HG02981 (cell line): ENCODE results near the gene MAML2.

Source experiments
- ATAC-seq: cut with Tn5 transposase; IDR thresholded peaks from one replicate; pipeline ENCODE4 v1.9.1; 2021; ENCODE audit warnings: mild to moderate bottlenecking, moderate library complexity; ENCODE audit not compliant: unreplicated experiment

The MAML2 gene

DNA sequence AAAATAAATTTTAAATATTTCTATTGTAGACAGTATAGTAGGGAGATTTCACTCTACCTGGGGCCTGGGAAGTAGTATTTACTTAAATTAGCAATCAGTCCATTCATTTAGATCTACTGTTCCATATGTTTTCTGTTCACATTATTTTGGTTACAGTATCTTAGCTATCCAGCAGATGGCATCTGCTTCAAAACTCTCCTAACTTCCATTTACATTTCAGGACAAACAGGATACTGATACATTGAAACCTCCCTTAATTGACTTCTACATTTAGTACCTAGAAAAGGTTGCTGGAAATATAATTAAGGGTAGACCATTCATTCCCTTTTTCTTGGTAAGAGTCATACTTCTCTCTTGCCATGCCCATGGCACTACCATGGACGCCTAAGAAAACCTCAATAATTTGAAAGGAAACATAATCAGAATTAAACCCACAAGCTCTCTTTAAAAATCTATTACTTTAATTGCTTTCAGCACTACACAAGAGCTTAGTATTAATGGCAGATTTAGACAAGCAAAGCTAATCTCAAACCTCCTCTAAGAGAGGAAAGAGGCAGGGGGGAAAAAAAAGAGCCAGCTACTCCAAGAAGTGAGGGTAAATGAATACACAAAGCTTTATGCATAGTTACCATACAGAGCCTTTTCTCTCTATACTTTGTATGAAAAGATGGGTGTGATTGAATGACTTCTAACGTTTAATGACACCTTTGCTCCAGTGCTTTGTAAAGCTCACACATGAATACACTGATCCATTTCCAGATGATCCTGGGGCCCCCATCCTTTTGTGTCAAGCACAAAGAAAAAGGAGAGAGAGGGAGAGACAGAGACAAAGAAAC, 287.9 kb downstream of the MAML2 start:
- no peak for ATAC-seq

DNA sequence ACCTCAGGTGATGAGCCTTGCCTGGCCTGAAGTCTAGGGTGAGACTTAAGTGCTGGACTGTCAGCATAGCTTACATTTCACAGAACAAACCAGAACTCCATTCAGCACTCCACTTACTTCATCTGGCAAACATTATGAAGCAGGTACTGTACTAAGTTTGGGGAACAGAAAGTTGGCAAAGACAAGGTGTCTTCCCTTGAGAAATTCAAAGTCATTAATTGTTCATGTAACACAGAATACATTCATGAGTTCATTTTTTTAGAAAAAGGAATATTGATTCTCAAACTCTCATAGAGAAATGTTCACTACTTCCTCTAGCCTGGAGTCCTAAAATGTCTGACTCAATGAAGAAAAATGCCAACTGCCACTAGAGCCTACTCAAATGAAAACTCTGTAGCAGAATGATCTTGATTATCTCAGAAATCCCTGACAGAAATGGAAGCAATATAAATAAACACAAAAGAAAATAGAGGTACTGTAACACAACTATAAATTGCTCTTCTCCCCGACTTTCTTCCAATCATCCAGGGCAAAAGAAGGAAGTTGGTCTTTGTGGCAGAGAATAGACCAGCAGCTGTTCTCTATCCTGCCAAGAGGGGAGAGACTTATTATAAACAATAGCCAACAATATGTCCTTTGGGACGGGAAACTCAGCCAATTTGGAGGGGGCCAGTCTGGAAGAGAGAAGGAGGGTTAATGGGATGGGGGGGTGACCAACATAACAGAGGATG, 289.9 kb downstream of the MAML2 start:
- no peak for ATAC-seq

DNA sequence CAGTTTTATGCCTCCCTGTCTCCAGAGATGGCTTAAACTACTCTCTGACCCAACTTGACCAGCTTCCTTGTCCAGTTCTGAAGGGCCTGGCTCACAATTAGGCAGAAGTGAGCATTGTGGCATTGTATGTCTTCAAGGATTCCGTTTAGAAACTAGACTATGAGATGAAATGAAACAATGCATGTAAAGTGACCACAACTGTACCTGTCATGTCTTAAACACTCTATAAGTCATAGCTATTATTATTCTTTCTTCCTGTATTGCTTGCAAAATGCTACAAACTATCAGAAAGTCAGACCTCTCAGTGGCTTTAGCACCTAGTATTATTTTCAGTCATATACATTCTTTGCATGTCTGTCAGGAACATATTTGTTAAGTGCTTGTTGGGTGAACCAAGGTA, 291.2 kb downstream of the MAML2 start:
- peak; percentile 89 for ATAC-seq

DNA sequence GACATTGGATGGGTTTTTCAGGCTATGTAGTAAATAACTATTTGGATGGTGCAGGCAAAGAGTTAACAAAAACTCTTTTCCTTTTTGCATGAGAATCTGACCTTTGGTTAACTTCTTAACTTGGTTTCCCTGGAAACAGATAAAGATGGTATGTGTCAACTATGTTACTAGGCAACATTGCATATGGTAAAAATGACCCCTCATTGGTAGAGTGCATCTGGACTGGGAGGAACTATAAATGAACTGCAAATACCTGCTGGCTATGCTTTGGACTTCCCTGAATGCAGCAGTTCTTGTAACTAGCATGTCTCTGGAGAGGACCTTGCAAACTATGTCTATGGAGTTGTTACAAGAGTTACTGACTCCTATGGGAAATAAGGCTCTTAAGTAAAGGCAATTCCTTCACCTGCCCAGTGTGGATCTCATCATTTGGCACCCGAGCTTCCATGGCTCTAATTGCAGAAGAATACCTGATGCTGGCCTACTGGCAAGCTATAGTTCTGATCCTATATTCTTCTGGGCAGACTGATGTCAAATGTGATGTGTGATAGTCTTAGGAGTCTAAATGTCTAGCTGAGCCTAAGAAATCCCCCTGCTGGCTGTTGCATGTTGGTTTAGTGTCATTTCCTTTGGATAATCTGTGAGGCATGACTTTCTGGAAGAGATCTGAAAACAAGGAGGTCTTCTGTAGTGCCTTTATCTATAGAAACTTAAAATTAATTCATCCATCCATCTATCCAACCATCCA, 292.4 kb downstream of the MAML2 start:
- no peak for ATAC-seq

DNA sequence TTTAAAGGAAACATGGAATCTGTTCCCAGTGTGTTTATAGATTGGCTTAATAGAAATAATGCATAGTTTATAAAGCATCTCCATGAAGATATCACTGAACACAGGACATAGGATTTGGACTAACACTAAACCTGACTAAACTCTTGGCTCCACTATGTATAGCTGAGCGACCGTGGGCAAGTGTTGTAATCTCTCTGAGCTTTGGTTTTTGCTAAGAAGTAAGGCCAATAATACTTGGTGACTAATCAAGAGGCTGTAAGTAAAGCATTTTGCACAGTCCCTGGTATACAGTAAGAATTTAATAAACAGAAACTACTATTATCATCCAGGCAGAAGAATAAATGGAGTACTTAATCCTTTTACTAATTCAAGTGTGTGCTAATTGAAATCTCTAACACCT, 293.6 kb downstream of the MAML2 start:
- ATAC-seq, result no peak

GRCh38 chr11:96045622-96046456, 297.2 kb downstream of the MAML2 start:
- no peak for ATAC-seq

DNA sequence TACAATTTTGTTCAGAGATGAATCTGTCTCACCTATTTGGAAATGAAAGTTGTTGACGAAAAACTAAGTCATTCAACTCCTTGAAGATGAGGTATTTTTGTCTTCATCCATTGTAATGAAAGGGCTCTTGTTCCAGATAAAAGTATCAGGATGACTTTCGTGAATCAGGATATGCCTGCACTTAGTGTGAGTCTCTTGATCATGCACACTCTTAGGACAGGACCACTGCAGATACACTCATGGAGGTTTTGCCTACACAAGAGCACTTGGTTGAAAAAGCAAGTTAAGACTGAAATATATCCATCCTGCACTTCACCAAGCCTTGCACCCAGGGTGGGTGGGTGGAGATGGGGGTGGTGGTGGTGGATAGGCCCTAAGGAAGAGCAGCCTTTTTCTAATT, 298.2 kb downstream of the MAML2 start:
- no peak for ATAC-seq

DNA sequence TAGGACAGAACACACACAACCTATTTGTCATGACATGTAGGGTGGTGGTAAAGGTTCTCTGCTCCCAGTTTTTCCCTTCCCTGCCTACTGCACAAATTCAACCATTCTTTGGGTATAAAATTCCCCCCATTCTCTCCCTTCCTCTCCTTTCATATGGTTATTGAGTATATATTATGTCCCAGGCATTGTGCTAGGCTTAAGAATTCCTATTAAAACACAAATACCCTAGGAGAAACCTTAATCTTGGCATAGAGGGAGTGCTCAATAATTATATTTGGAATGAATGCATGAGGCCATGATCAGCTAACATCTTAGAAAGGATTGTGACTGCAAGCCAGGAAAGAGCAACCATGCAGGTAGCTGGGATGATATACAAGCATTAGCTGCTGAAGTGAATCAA, 298.7 kb downstream of the MAML2 start:
- ATAC-seq, result no peak

DNA sequence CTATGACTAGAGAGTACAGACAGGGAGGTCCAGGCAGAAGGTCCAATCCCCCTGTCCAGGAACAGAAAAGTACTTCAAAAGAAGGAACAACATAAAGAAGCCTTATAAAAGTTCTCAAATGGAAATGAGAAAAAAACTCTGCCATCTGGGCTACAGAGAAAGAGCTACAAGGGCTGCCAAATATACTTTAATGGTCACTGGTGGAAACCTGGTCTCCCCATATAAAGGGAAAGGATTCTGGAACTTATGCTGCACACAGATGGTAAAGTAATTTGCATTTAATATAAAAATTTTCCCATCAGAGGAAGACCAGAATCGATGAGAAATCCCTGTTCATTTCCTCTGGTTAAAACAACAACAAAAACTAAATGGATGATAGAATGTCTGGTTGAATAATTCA, 299.7 kb downstream of the MAML2 start:
- no peak for ATAC-seq

- ATAC-seq, result no peak
Measured at GRCh38 chr11:96038046-96038445, 304.9 kb downstream of the MAML2 start.

DNA sequence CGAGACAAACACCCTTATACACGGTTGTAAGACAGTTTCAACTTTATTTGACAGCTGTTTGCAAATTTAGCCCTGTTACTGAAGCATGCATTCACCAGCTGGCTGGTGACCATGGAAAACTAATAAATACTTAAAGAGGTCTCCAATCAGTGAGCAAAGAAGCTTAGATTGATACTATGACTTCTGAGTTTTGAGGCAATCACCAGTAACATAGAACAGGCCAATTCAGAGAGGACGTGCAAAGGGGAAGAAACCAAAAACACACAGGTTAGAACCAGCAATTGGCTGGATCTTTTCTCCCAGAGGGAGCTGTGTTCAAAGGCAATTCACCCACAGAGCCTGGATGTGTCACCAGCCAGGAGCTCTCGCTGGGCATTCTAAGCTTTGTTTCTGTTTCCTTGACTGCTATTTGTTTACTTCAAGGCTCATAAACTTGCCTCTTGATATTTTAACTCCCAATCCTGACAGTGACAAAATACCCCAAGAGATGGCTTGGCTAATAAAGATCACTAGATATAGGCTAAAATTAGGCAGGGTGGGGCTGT, 305.5 kb downstream of the MAML2 start:
- no peak for ATAC-seq

DNA sequence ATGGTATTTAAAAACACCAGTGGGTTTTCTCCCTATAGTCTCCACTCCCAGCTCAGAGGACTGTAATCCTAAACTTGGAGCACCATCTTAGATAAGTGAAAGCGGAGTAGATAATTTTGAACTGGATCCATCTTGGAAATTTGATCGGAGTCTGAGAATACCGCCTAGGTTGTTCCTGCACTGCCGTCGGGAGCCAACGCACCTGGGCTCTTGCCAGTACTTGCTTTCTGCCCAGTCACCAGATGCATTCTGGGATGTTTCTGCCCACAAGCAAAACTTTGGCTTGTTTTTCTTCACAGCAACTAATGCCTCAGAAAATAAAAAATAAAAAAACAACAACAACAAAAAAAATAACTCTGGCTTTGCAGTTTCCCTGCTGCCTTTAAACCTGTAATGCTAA, 306.1 kb downstream of the MAML2 start:
- no peak for ATAC-seq

DNA sequence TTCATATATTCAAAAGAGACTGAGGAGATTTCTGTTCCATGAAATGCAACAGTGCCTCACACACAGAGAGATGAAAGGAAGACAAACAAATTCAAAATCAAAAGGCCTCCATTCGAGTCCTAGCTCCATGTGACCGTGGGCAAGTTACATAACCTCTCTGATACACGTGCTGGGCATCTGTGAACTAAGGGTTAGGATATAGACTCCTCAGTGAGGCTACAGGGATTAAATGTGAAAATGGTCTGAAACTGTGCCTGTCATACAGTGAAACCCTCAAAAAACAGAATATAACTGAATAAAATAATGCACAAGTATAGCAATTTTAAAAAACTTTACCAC, 307.3 kb downstream of the MAML2 start:
- no peak for ATAC-seq

DNA sequence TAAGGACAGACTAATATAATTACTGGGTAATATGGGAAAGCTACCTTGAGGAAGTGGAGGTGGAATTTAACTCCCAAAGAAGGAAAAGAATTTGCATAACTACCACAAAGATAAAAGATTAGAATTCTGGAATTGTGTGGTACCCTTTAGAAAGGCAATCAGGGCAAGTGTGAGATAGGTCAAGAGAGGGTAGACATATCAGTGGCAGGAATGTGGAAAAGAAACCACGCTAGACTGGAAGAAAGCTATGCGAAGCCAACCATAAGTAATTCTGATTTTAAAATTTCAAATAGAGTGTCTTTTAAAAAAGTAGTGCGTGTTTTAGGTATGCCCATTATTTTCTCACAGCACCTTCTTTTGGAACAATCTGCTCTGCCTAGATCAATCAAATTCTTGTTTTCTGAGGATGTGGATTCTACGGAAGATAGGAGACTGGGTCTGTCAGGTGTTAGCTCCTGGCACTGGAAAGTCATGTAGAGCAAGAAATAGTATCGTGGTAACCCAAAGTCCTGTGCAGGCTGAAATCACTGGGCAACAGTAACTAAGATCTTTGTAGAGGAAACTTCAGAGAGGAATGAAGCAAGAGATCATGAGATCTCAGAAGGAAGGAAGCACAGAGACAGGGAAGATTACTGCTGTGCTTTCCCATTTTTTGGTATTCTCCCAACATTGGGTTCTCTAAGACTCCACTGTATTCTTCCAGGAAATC, 307.8 kb downstream of the MAML2 start:
- ATAC-seq, result no peak

DNA sequence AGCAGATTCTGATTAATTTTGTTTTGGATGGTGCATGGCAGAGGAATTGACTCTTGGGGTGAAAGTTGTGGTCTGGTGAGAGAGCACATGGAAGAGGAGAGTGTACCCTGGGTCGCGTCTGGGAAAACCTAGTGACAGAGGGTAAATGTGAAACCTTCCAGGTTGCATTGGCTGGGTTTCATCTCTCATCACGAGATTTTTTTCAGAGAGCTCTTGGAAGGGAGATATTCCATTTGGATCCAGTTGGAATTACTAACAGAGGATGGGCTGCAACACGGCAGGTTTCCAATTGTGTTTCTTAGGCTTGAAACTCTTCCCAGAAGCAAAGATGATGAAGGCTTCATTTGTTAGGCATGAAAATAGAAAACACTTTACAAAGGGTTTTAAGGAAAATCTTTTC, 309.4 kb downstream of the MAML2 start:
- ATAC-seq, result no peak

- no peak for ATAC-seq
Measured at GRCh38 chr11:96033095-96033494, 309.9 kb downstream of the MAML2 start.

GRCh38 chr11:96028746-96029145, 314.2 kb downstream of the MAML2 start:
- no peak for ATAC-seq

- no peak for ATAC-seq
Measured at GRCh38 chr11:96027021-96027420, 316.0 kb downstream of the MAML2 start.

DNA sequence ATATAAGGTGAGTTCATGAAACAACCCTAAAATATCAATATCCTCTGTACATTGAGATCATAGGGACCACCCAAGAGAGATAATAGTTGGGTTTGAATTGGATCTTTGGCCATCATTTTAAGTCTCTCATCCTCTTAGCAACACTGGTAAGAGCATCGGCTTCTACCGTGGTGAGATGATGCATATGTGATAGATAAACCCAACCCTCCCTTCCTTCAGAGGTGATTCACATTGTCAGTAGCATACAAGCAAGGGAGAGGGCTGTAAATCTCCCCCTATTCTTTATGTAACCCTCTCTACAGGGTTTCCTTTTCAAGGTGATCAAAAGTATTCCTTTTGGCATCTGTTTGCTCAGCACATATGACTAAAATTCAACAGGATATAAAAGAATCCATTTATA, 316.7 kb downstream of the MAML2 start:
- no peak for ATAC-seq

- no peak for ATAC-seq
Measured at GRCh38 chr11:96024666-96025065, 318.3 kb downstream of the MAML2 start.
